Measurements from ENCODE around the gene UNC45A. TPM values are rescaled to one million over a fixed set of nuclear protein-coding genes. Genes with fewer than 3 reads are reported as not detected.

The UNC45A gene
- total and polyA plus RNA-seq, 2 of the 13 experiments (the other 11 are each of a cell fraction or from before 2014, with no cell fraction given) = 33.8 to 39.7 TPM

- FAIRE-seq (no peak), DNase-seq (ENCODE audit: low spot score) (no peak), ATAC-seq (no peak)
- ChIA-PET CTCF (ENCODE audit: low intra/inter-chr PET ratio, low total read pairs) (no interaction called here), POLR2A (no interaction called here)
- BruUV-seq (replicated peaks) = no TSS peak
- H3K9ac ChIP-seq (ENCODE audit: insufficient read depth, low read depth, low read length) = no peak overlapping the region
- peaks cover 20 to 74% of the 10 kb centered on the region in 2 experiments; a peak in 4 of 5 replicates for H3K36me3 ChIP-seq (replicated peaks in 1 of 2; ENCODE audit: control insufficient read depth in 1 of 2, insufficient read depth in 2 of 2, low read length in 2 of 2)
- no peaks in the 10 kb centered on the region for H3K9me3 ChIP-seq (ENCODE audit: low read length)
- no peak overlapping the region for H2AFZ ChIP-seq (ENCODE audit: low read length)
- no peaks in the 10 kb centered on the region for H3K27me3 ChIP-seq (ENCODE audit: control insufficient read depth in 1 of 2, insufficient read depth in 2 of 2, low read length in 2 of 2)
- TF ChIP-seq SUZ12 (IDR thresholded peaks at IDR 0.05; ENCODE audit: low read depth, low read length) (no peak), ZNF136 (CRISPR knock-in tag; IDR thresholded peaks at IDR 0.05; ENCODE audit: low read depth) (no peak), ZSCAN12 (CRISPR knock-in tag; IDR thresholded peaks at IDR 0.05) (no peak), HBP1 (CRISPR knock-in tag; IDR thresholded peaks at IDR 0.05; ENCODE audit: low read depth) (no peak)
- H3K27ac ChIP-seq (ENCODE audit: extremely low read length, insufficient read depth, low read length) = no peak overlapping the region
- no peak overlapping the region for H3K4me2 ChIP-seq (ENCODE audit: low read depth, low read length)
- WGBS (ENCODE audit: low lambda C conversion rate) = 99% methylated on average over 13 of the region's 18 CpGs
- intact Hi-C loops (cut with micrococcal nuclease; ENCODE audit: unreplicated experiment) = no loop called here
- H3K79me2 ChIP-seq (ENCODE audit: insufficient read depth, low read length) = no peaks in the 10 kb centered on the region
- no peaks in the 10 kb centered on the region for H3K4me1 ChIP-seq (ENCODE audit: insufficient read depth, low read length)
- in situ Hi-C loops (cut with HindIII; ENCODE audit: extremely low pct_ligation_motif_present, low pct_unique_long_range_greater_than_20kb) = loop anchor here (25.0 kb wide), 1 partner anchor 315 kb away; no protein-coding TSS in a partner anchor
- H3K4me3 ChIP-seq (replicated peaks in 1 of 3; ENCODE audit: insufficient read depth in 1 of 3, low read depth in 2 of 3, low read length in 3 of 3) = no peak overlapping the region
- no peaks in the 10 kb centered on the region for H4K20me1 ChIP-seq (ENCODE audit: insufficient read depth, low read length)
Measured at GRCh38 chr15:90947577-90948357, 12.7 kb downstream of the UNC45A start.

DNA sequence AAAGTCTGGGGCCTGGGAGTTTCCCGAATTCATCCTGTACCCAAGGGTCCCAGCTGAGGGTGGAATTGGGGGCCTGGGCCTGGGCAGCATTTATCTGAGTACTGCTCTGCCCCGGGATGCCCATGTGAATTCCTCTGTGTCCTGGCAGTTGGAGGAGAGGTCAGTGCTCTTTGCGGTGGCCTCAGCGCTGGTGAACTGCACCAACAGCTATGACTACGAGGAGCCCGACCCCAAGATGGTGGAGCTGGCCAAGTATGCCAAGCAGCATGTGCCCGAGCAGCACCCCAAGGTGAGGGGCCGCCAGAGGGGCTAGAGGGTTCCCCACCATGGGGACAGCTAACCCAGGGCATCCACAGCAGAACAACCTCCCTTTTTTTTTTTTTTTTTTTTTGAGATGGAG is 13.4 kb downstream of the UNC45A start:
- 94% methylated on average over 3 of the region's 8 CpGs for WGBS (ENCODE audit: low lambda C conversion rate)
- FAIRE-seq (no peak), ATAC-seq (no peak), DNase-seq (ENCODE audit: low spot score) (no peak)
- BruUV-seq (replicated peaks) = no TSS peak
- ChIA-PET CTCF (ENCODE audit: low intra/inter-chr PET ratio, low total read pairs) (no interaction called here), POLR2A (no interaction called here)
- Histone ChIP-seq H3K36me3 (replicated peaks in 1 of 2; ENCODE audit: control insufficient read depth in 1 of 2, insufficient read depth in 2 of 2, low read length in 2 of 2) (peaks cover 24 to 70% of the 10 kb centered on the region in 2 experiments; a peak in 4 of 5 replicates), H4K20me1 (ENCODE audit: insufficient read depth, low read length) (no peaks in the 10 kb centered on the region), H2AFZ (ENCODE audit: low read length) (no peak overlapping the region), H3K27me3 (ENCODE audit: control insufficient read depth in 1 of 2, insufficient read depth in 2 of 2, low read length in 2 of 2) (no peaks in the 10 kb centered on the region), H3K79me2 (ENCODE audit: insufficient read depth, low read length) (no peaks in the 10 kb centered on the region), H3K4me3 (replicated peaks in 1 of 3; ENCODE audit: insufficient read depth in 1 of 3, low read depth in 2 of 3, low read length in 3 of 3) (no peak overlapping the region), H3K9me3 (ENCODE audit: low read length) (no peaks in the 10 kb centered on the region), H3K4me2 (ENCODE audit: low read depth, low read length) (no peak overlapping the region), H3K27ac (ENCODE audit: extremely low read length, insufficient read depth, low read length) (no peak overlapping the region), H3K9ac (ENCODE audit: insufficient read depth, low read depth, low read length) (no peak overlapping the region), H3K4me1 (ENCODE audit: insufficient read depth, low read length) (no peaks in the 10 kb centered on the region)
- intact Hi-C loops (cut with micrococcal nuclease; ENCODE audit: unreplicated experiment) = no loop called here
- in situ Hi-C loops (cut with HindIII; ENCODE audit: extremely low pct_ligation_motif_present, low pct_unique_long_range_greater_than_20kb) = loop anchor here (25.0 kb wide), 1 partner anchor 314 kb away; no protein-coding TSS in a partner anchor
- no peak for TF ChIP-seq CENPT (CRISPR knock-in tag; IDR thresholded peaks at IDR 0.05; ENCODE audit: low read depth)
- TF ChIP-seq ZNF253 (CRISPR knock-in tag; IDR thresholded peaks at IDR 0.05; ENCODE audit: borderline replicate concordance) = no peak
- no peak for TF ChIP-seq ZNF614 (CRISPR knock-in tag; IDR thresholded peaks at IDR 0.05; ENCODE audit: borderline replicate concordance)
- TF ChIP-seq ZNF883 (CRISPR knock-in tag; IDR thresholded peaks at IDR 0.05; ENCODE audit: not compliant biosample characterization) = no peak
- no peak for TF ChIP-seq GTF2F1 (IDR thresholded peaks at IDR 0.05; ENCODE audit: low read length)
- TF ChIP-seq RCOR2 (CRISPR knock-in tag; IDR thresholded peaks at IDR 0.05) = no peak
- TF ChIP-seq RARG (CRISPR knock-in tag; IDR thresholded peaks at IDR 0.05; ENCODE audit: low read depth) = no peak
- no peak for TF ChIP-seq MEF2D (CRISPR knock-in tag; IDR thresholded peaks at IDR 0.05)
- no peak for TF ChIP-seq KLF13 (CRISPR knock-in tag; IDR thresholded peaks at IDR 0.05)
- TF ChIP-seq KDM5A (IDR thresholded peaks at IDR 0.05; ENCODE audit: borderline replicate concordance, low read length) = no peak
- TF ChIP-seq BCL6 (CRISPR knock-in tag; IDR thresholded peaks at IDR 0.05) = no peak
- TF ChIP-seq SNAPC2 (CRISPR knock-in tag; IDR thresholded peaks at IDR 0.05) = no peak
- TF ChIP-seq FOXA3 (CRISPR knock-in tag; IDR thresholded peaks at IDR 0.05) = no peak
- no peak for TF ChIP-seq ZFP62 (CRISPR knock-in tag; IDR thresholded peaks at IDR 0.05)

All from HepG2 (cell line).